ENCODE data around the gene SLC12A8.

SLC12A8 gene

DNA sequence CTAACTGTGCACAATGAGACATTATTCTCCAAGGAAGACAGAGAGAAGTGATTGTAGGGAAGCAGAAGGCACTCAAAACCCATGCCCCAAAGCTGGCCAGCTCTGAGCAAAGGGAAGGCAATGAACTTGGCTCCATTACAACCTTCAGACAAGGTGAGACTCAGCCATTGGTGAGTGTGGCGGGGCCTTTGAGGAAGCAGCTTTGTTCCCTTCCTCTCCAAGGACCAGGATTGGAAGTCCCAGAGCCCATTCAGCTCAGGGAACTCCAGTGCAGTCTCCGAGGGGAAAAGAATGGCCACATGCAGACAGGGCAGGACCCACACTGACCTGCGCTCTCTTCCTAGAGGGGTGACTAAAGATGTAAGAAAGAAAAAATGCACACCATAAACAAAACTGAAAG, 179.9 kb downstream of the SLC12A8 start:
- DNase-seq (ENCODE audit: low read depth, low spot score): no peak
